GM23338 (cell line): ENCODE results near the gene RXFP1. TPM values are rescaled to one million over a fixed set of nuclear protein-coding genes. Genes with fewer than 3 reads are reported as not detected.

Source experiments
- ATAC-seq: fragments of 200-7000 bp; cut with Tn5 transposase; 3 replicates; pipeline ENCODE4 v1.9.1; 2020
- DNase-seq: peaks from one replicate; pipeline ENCODE4 v3.0.0-alpha.2; 2015; ENCODE audit warnings: low spot score
- H2AFZ ChIP-seq: fragments of 200-600 bp; sonication (generic); 2 replicates; pipeline ENCODE4 v1.8.0; 2016; ENCODE audit warnings: antibody characterized with exemption, mild to moderate bottlenecking, moderate library complexity
- H3F3A ChIP-seq: fragments of 200-600 bp; sonication (generic); replicated peaks from 2 replicates; pipeline ENCODE4 v1.8.0; 2017; ENCODE audit warnings: antibody characterized with exemption, mixed run types, low read depth
- H3K27ac ChIP-seq: fragments of 200-600 bp; sonication (generic); 2 replicates; pipeline ENCODE4 v1.6.1; 2016; ENCODE audit warnings: low read depth
- H3K27me3 ChIP-seq: fragments of 200-600 bp; sonication (generic); 2 replicates; pipeline ENCODE4 v1.8.0; 2016; ENCODE audit warnings: mild to moderate bottlenecking, mixed run types, moderate library complexity; ENCODE audit not compliant: insufficient read depth
- H3K36me3 ChIP-seq: fragments of 200-600 bp; sonication (generic); 2 replicates; pipeline ENCODE4 v1.8.0; 2016; ENCODE audit warnings: mild to moderate bottlenecking; ENCODE audit not compliant: insufficient read depth
- H3K4me1 ChIP-seq: fragments of 200-600 bp; sonication (generic); 2 replicates; pipeline ENCODE4 v1.8.0; 2016; ENCODE audit warnings: mild to moderate bottlenecking, moderate library complexity; ENCODE audit not compliant: insufficient read depth
- H3K4me2 ChIP-seq: fragments of 200-600 bp; sonication (generic); 2 replicates; pipeline ENCODE4 v1.7.1; 2017; ENCODE audit warnings: mixed run types
- H3K4me3 ChIP-seq: fragments of 200-600 bp; sonication (generic); 2 replicates; pipeline ENCODE4 v1.6.1; 2016; ENCODE audit warnings: mixed run types
- H3K79me2 ChIP-seq: fragments of 200-600 bp; sonication (generic); replicated peaks from 2 replicates; pipeline ENCODE4 v1.8.0; 2017; ENCODE audit warnings: mild to moderate bottlenecking; ENCODE audit not compliant: insufficient read depth
- H3K9me2 ChIP-seq: fragments of 200-600 bp; sonication (generic); 2 replicates; pipeline ENCODE4 v1.8.0; 2017; ENCODE audit not compliant: insufficient read depth
- H4K20me1 ChIP-seq: fragments of 200-600 bp; sonication (generic); replicated peaks from 2 replicates; pipeline ENCODE4 v1.8.0; 2017; ENCODE audit warnings: mild to moderate bottlenecking; ENCODE audit not compliant: insufficient read depth
- H3K27ac Mint-ChIP-seq: 2 replicates; pipeline ENCODE4 v1.8.0; 2020; ENCODE audit warnings: inconsistent platforms, mild to moderate bottlenecking, moderate library complexity, mixed read lengths
- H3K27me3 Mint-ChIP-seq: 3 replicates; pipeline ENCODE4 v1.8.0; 2022; ENCODE audit warnings: low read depth, mild to moderate bottlenecking, moderate library complexity, mixed read lengths, inconsistent platforms; ENCODE audit not compliant: insufficient read depth, poor library complexity
- H3K36me3 Mint-ChIP-seq: 3 replicates; pipeline ENCODE4 v1.8.0; 2021; ENCODE audit warnings: low read depth, mild to moderate bottlenecking, inconsistent platforms, moderate library complexity, mixed read lengths
- H3K4me1 Mint-ChIP-seq: 3 replicates; pipeline ENCODE4 v1.8.0; 2020; ENCODE audit warnings: mild to moderate bottlenecking, inconsistent platforms, mixed read lengths
- H3K4me3 Mint-ChIP-seq: 3 replicates; pipeline ENCODE4 v1.8.0; 2021; ENCODE audit warnings: moderate library complexity, mild to moderate bottlenecking, inconsistent platforms, mixed read lengths
- H3K9me3 Mint-ChIP-seq: 3 replicates; pipeline ENCODE4 v1.8.0; 2020; ENCODE audit warnings: moderate library complexity, mild to moderate bottlenecking, inconsistent platforms, mixed read lengths
- CREB1 ChIP-seq: fragments of 250-450 bp; sonication (Bioruptor Pico); IDR thresholded peaks from 2 replicates; pipeline ENCODE4 v1.5.0; 2020; ENCODE audit warnings: low read depth, mild to moderate bottlenecking, moderate library complexity
- CTCF ChIP-seq, 2 experiments: fragments of 200-600 bp in 1 of 2; sonication (generic) in 1 of 2; conservative IDR thresholded peaks; 2 replicates each; pipeline versions ENCODE4 v1.5.1 to v1.6.1; 2016 to 2017; ENCODE audit warnings: antibody characterized with exemption in 2 of 2, low read depth in 2 of 2, mild to moderate bottlenecking in 2 of 2, moderate library complexity in 1 of 2
- ETS1 ChIP-seq: IDR thresholded peaks from 2 replicates; pipeline ENCODE4 v1.6.1; 2016; ENCODE audit warnings: antibody characterized with exemption
- EZH2phosphoT487 ChIP-seq: fragments of 200-600 bp; sonication (generic); IDR thresholded peaks from one replicate; pipeline ENCODE4 v1.8.1; 2018; ENCODE audit warnings: antibody characterized with exemption; ENCODE audit not compliant: unreplicated experiment
- JUNB ChIP-seq: IDR thresholded peaks from one replicate; pipeline ENCODE4 v1.6.1; 2016; ENCODE audit warnings: antibody characterized with exemption; ENCODE audit not compliant: unreplicated experiment
- REST ChIP-seq: IDR thresholded peaks from one replicate; pipeline ENCODE4 v1.6.1; 2018; ENCODE audit warnings: antibody characterized with exemption; ENCODE audit not compliant: unreplicated experiment
- STAT1 ChIP-seq: IDR thresholded peaks from one replicate; pipeline ENCODE4 v1.6.1; 2016; ENCODE audit warnings: antibody characterized with exemption; ENCODE audit not compliant: unreplicated experiment
- ZNF114 ChIP-seq: fragments of 250-450 bp; sonication (Bioruptor Pico); IDR thresholded peaks from 2 replicates; pipeline ENCODE4 v1.5.0; 2020; ENCODE audit warnings: mild to moderate bottlenecking, moderate library complexity
- polyA plus RNA-seq: library from polyadenylated mRNA; unstranded; fragments of >200 nt; fragmentation: Nextera tagmentation; extraction: Ambion mirVana; gene quantifications from 2 replicates; pipeline ENCODE4 v1.2.1, GENCODE V29; 2016
- total RNA-seq: library from RNA; depleted of rRNA; stranded (reverse); fragments of >200 nt; shearing (Covaris generic); gene quantifications from 2 replicates; pipeline ENCODE4 v1.2.3, GENCODE V29; 2014

Gene RXFP1
- total and polyA plus RNA-seq, 2 experiments from 2014 or later = 0.63 TPM; not detected in 1

- no peaks in the 10 kb centered on the region for H3K9me2 ChIP-seq
- H3K36me3 ChIP-seq = no peaks in the 10 kb centered on the region
- peaks cover 8% of the 10 kb centered on the region for H3K9me3 Mint-ChIP-seq
- no peak for TF ChIP-seq REST
- no peak for TF ChIP-seq CTCF (conservative IDR thresholded peaks at IDR 0.05; ENCODE audit: low read depth in 2 of 2)
- TF ChIP-seq STAT1 = no peak
- H3K27me3 Mint-ChIP-seq = peaks cover 2% of the 10 kb centered on the region
- DNase-seq = no peak
- H3K27me3 ChIP-seq = peaks cover 6% of the 10 kb centered on the region; the same call in 1 of the 2 replicates
- peaks cover 13% of the 10 kb centered on the region; the same call in 1 of the 2 replicates for H3K4me1 ChIP-seq
- H3K4me1 Mint-ChIP-seq = peaks cover 23% of the 10 kb centered on the region
- peaks cover 4% of the 10 kb centered on the region; the same call in 1 of the 3 replicates for H3K36me3 Mint-ChIP-seq
- ATAC-seq = no peak
- no peaks in the 10 kb centered on the region for H4K20me1 ChIP-seq
- no peak overlapping the region for H3K27ac ChIP-seq
- no peak overlapping the region for H2AFZ ChIP-seq
- H3K4me3 ChIP-seq = no peak overlapping the region
- no peak overlapping the region for H3K4me3 Mint-ChIP-seq
- H3K4me2 ChIP-seq = no peak overlapping the region
- H3F3A ChIP-seq = no peaks in the 10 kb centered on the region
- H3K79me2 ChIP-seq = no peaks in the 10 kb centered on the region
- no peak overlapping the region for H3K27ac Mint-ChIP-seq
These were observed 59.5 kb downstream of the RXFP1 start for GRCh38 chr4:158581161-158581560.

GRCh38 chr4:158586881-158587280, 65.2 kb downstream of the RXFP1 start:
- Histone ChIP-seq H3K79me2 (no peaks in the 10 kb centered on the region), H3F3A (no peaks in the 10 kb centered on the region), H3K4me1 (no peaks in the 10 kb centered on the region), H4K20me1 (no peaks in the 10 kb centered on the region), H3K4me3 (no peak overlapping the region), H3K27ac (no peak overlapping the region), H2AFZ (no peak overlapping the region), H3K27me3 (no peaks in the 10 kb centered on the region), H3K4me2 (no peak overlapping the region), H3K9me2 (no peaks in the 10 kb centered on the region), H3K36me3 (no peaks in the 10 kb centered on the region)
- Mint-ChIP-seq H3K9me3 (no peaks in the 10 kb centered on the region), H3K4me3 (no peak overlapping the region), H3K27ac (no peak overlapping the region), H3K4me1 (no peaks in the 10 kb centered on the region), H3K36me3 (no peaks in the 10 kb centered on the region), H3K27me3 (no peaks in the 10 kb centered on the region)
- ATAC-seq (no peak), DNase-seq (no peak)
- TF ChIP-seq ZNF114 (CRISPR knock-in tag) = no peak
- no peak for TF ChIP-seq REST
- TF ChIP-seq JUNB = no peak
- no peak for TF ChIP-seq ETS1
- TF ChIP-seq CTCF (conservative IDR thresholded peaks at IDR 0.05; ENCODE audit: low read depth in 2 of 2) = no peak
- no peak for TF ChIP-seq EZH2phosphoT487
- TF ChIP-seq STAT1 = no peak
- TF ChIP-seq CREB1 (CRISPR knock-in tag) = no peak
